Amniotic epithelial cell (primary cell): ENCODE data around the gene UVRAG.
A peak's percentile ranks its signal among the peaks of the same experiment; 100 is the strongest.

ENCODE experiments used
- DNase-seq: peaks from one replicate; pipeline ENCODE4 v3.0.0-alpha.2; 2010; ENCODE audit warnings: low read depth

The UVRAG gene

GRCh38 chr11:76151556-76152085, 336.6 kb downstream of the UVRAG start:
- DNase-seq = no peak

- peak; percentile 57 for DNase-seq
These were observed 337.2 kb downstream of the UVRAG start for GRCh38 chr11:76152086-76152681.

GRCh38 chr11:76152741-76153570, 337.9 kb downstream of the UVRAG start:
- DNase-seq = no peak

GRCh38 chr11:76153571-76153923, 338.5 kb downstream of the UVRAG start:
- no peak for DNase-seq

- DNase-seq = no peak
These were observed 340.7 kb downstream of the UVRAG start for GRCh38 chr11:76155500-76156227.

- DNase-seq = no peak
These were observed 342.0 kb downstream of the UVRAG start for GRCh38 chr11:76156971-76157427.

- DNase-seq = no peak
These were observed 342.9 kb downstream of the UVRAG start for GRCh38 chr11:76157891-76158290.

GRCh38 chr11:76158394-76159302, 343.6 kb downstream of the UVRAG start:
- DNase-seq = no peak

- no peak for DNase-seq
These were observed 344.4 kb downstream of the UVRAG start for GRCh38 chr11:76159303-76159937.

- no peak for DNase-seq
These were observed 345.1 kb downstream of the UVRAG start for GRCh38 chr11:76159983-76160661.

- DNase-seq = no peak
These were observed 345.8 kb downstream of the UVRAG start for GRCh38 chr11:76160856-76161255.

GRCh38 chr11:76161261-76161961, 346.4 kb downstream of the UVRAG start:
- peak; percentile 14 for DNase-seq

- DNase-seq = no peak
These were observed 347.6 kb downstream of the UVRAG start for GRCh38 chr11:76162336-76163288.

GRCh38 chr11:76163289-76163880, 348.4 kb downstream of the UVRAG start:
- no peak for DNase-seq

GRCh38 chr11:76164081-76164480, 349.1 kb downstream of the UVRAG start:
- no peak for DNase-seq

- no peak for DNase-seq
These were observed 350.1 kb downstream of the UVRAG start for GRCh38 chr11:76164861-76165751.

- peak; percentile 30 for DNase-seq
These were observed 351.3 kb downstream of the UVRAG start for GRCh38 chr11:76166314-76166713.
